Stimulated activated CD4-positive, alpha-beta T cell treated with anti-CD3 and anti-CD28 coated beads, TNF-alpha, amount 100 ng/mL, for 48 hours (primary cell): Measurements from ENCODE around the gene SUSD3.

ENCODE experiments used
- DNase-seq, 3 donors: peaks; one replicate each; pipeline ENCODE4 v3.0.0-alpha.2; 2020; ENCODE audit warnings: low read depth in 3 of 3

SUSD3 gene

GRCh38 chr9:93076101-93076791 is 17.7 kb downstream of the SUSD3 start:
- DNase-seq = no peak

- DNase-seq = no peak
Observed at GRCh38 chr9:93076792-93077128, 18.3 kb downstream of the SUSD3 start.

- DNase-seq = no peak
Observed at GRCh38 chr9:93077367-93077766, 18.9 kb downstream of the SUSD3 start.

- DNase-seq = no peak
Observed at GRCh38 chr9:93077811-93078210, 19.3 kb downstream of the SUSD3 start.

DNA sequence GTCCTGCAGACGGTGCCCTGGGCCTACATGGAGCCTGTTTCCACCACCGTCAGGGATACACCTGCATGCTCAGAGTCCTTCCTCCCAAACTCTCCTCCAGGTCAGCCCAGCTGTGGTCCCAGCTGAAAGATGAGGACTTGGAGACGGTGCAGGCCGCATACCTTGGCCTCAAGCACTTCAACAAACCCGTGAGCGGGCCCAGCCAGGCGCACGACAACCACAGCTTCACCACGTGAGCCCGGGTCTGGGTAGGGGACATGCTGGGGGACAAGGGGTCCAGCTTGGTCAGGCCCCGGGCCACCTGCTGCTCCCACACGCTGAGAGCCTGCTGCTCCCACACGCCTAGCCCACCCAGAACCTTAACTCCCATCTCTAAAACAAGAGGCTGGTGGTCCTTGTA is 20.9 kb downstream of the SUSD3 start:
- DNase-seq = no peak

- DNase-seq = no peak
Observed at GRCh38 chr9:93080406-93080805, 21.9 kb downstream of the SUSD3 start.

DNA sequence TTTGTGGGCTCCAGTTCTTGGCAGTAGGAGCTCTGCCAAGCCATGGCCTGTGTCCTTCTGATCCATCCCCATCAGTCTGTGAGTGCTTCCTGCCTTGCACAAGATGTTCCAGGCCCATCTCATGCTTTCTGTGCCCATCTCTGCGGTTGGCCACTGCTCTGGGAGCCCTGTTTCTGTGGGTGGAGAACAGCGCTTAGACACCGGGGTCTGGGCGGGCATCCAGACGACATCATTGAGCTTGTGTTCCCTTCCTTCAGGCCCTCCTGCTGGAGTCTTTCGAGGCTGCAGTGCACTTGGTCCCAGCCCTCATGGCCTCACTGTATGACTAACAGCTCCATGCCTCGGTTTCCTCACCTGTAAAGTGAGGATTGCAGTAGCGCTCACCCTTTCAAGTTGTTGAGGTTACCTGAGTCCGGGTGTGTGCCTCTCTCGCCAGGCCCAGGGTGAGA is 22.6 kb downstream of the SUSD3 start:
- DNase-seq = no peak

GRCh38 chr9:93081931-93082330 is 23.4 kb downstream of the SUSD3 start:
- DNase-seq = no peak

- no peak for DNase-seq
Observed at GRCh38 chr9:93082841-93083411, 24.4 kb downstream of the SUSD3 start.

GRCh38 chr9:93083592-93084470 is 25.3 kb downstream of the SUSD3 start:
- no peak for DNase-seq

DNA sequence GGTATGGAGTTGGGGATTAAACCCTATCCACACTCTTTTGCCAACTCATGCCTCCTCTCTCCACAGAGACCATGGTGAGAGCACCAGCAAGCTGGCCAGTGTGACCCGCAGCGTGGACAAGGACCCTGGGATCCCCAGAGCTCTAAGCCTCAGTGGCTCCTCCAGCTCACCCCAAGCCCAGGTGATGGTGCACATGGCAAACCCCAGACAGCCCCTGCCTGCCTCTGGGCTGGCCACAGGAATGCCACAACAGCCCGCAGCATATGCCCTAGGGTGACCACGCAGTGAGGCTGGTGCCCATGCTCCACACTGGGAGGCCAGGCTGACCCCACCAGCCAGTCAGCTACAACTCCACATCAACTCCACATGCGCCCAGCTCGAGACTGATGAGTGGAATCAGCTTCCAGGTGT is 26.0 kb downstream of the SUSD3 start:
- no peak for DNase-seq

DNA sequence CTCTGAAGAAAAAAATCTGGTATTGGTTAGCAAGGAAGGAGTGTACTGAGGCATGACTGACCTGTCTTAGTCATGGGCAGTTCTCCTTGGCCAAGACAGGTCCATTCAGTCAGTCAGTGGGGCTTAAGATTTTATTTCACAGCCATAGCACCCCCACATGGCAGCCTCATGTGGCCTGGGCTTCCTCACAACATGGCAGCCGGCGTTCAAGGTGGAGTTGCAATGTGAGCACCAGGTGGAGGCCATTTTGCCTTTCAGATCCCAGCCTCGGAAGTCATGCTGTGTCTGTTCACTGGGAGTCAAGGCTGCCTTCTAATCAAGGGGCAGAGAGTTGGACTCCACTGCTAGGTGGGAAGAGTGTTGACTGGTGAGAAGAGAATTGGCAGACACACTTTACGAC is 27.2 kb downstream of the SUSD3 start:
- DNase-seq = no peak

DNA sequence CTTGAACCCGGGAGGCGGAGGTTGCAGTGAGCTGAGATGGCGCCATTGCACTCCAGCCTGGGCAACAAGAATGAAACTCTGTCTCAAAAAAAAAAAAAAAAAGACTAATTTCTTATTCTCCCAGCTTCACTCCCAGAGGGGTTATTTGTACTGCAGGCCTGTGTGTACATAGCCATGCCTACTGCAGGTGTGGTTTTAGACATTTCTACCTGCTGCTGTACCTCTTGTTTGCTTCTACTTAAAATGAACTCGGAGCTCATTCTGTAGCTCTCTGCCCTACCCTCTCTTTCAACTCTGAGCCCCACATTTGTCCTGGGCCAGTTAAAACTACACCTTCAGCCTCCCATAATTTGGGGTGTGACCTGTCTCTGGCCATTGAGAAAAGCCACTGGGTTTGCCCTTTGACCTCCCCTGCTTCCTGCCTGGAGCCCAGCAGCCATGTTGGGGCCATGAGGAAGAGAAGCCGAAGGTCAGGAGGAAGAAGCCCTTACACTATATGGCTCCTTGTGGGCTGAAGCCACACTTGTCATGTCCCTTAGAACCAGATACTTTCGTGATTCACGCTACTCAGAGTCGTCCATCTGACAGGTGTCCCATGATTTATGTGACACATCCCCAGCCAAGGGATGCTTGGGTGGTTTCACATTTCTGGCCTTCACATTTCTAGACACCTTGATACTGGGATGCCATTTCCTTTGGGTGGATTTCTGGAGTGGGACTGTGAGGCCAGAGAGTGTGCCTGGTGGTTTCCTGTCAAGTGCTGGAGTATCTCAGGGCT is 28.1 kb downstream of the SUSD3 start:
- DNase-seq = no peak

- no peak for DNase-seq
Observed at GRCh38 chr9:93087971-93088655, 29.6 kb downstream of the SUSD3 start.

DNA sequence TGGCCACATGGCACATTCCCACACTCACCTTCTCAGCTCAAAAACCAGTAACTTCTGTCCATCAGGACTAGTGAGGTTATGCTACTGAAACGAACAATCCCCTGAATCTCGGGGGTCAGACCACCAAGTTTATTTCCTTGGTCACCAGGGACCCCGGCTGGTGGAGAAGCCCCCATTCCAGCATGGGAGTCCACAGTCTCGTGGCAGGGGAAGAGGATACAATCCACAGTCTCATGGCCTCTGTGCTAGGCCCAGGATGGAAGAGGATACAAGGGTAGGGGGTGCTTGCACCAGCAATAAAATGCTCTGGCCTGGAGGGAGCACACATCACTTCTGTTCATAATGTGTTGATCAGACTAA is 30.1 kb downstream of the SUSD3 start:
- DNase-seq = no peak

DNA sequence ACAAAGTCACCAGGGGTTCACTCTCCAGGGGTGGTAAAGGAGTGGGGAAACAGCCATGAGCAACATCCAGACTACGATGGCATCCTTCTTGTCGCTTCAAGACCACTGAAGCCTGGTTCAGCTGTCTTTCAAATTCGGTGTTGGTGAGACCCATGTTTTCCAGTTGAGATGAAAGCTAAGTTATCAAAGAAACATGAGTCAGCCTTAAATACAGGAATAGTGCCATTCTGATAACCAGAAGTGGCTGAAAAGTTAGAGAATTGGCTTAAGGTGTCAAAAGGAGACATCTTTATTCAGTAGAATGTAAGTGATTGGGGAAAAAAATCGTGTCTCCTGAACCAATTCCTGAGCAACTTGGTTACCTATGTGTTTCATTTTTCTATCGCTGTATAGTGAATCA is 30.5 kb downstream of the SUSD3 start:
- no peak for DNase-seq

DNA sequence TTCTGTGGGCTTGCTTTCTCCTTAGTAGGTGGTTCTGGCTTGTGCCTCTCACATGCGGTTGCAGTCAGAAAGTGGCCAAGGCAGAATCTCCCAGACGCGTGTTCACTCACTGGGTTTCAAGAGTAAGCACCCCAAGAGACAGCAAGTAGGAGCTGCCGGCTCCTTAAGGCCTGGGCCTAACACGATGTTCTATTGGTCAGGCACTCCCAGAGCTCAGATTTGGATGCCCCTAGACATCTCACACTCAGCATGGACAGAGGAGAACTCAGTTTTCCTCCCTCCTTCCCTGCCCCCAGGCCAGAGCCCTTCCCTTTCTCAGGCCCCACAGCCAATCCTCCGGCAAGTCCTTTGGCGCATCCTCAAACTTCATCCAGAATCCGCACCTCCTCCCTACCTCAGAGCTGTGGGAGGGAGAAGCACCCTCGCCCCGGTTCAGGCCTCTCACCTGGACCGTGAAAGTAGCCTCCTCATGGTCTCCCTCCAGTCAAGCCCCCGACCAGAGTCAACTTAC is 31.0 kb downstream of the SUSD3 start:
- no peak for DNase-seq

DNA sequence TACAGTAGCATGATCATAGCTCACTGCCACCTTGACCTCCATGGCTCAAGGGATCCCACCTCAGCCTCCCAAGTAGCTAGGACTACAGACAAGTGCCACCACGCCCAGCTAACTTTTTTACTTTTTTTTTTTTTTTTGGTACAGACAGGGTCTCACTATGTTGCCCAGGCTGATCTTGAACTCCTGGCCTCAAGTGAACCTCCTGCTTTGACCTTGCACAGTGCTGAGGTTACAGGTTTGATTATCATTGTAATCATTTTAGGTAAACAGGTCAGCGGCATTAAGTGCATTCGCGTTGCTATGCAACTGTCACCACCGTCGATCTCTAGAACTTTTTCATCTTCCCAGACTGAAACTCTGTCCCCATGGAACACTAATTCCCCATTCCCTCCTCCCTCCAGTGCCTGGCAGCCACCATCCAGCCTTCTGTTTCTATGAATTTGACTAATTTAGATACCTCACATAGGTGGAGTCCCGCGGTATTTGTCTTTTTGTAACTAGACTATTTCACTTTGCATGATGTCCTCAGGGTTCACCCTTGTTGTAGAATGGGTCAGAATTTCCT is 31.7 kb downstream of the SUSD3 start:
- DNase-seq = no peak

DNA sequence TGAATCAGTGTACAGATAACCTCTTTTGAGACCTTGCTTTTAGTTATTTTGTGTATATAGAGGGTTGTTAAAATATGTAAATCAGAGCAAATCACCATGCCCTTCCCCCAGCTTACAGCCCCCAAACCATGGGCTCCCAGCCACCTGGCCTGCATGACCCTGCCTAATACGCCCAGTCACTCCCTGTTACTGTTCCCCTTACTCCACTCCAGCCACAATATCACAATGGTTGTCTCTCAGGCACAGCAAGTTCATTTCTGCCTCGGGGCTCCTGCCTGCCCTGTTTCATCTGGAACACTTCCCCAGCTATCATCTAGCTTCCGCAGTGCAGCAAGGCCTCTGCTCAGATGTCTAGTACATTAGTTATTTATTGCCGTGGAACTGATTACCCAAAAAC is 32.6 kb downstream of the SUSD3 start:
- no peak for DNase-seq

DNA sequence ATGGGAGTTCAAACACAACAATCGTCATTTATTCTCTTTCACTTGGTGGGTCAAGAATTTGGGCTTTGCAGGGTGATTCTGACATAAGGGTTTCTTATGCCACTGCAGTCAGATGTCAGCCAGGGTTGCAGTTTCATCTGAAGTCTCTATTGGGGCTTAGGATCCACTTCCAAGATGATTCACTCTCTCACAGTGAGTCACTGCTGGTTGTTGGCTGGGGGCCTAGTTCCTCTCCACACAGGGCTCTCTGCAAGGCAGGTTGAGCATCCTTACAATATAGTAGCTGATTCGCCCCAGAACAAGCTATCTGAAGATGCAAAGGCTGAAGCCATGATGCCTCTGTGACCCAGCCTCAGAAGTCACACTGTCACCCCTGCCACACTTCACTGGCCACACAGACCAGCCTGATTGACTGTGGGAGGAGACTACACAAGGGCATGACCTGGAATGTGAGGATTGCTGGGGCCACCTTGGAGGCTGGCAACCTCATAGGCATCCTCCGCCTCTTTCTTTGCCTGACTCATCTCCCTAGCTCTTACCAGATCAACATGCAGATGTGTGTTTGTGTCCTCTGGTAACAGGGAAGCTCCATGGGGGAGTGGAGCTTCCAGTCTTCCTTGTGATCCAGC is 33.1 kb downstream of the SUSD3 start:
- DNase-seq = peak; percentile 49 to 78 (median 67)
